ENCODE results near the gene MCF2L2.

- TF ChIP-seq ISL1 (CRISPR knock-in tag; IDR thresholded peaks at IDR 0.05) (no peak), SNAI2 (CRISPR knock-in tag; IDR thresholded peaks at IDR 0.05) (no peak), ESRRG (CRISPR knock-in tag; IDR thresholded peaks at IDR 0.05) (no peak)
- TF ChIP-seq, protein P1, sequence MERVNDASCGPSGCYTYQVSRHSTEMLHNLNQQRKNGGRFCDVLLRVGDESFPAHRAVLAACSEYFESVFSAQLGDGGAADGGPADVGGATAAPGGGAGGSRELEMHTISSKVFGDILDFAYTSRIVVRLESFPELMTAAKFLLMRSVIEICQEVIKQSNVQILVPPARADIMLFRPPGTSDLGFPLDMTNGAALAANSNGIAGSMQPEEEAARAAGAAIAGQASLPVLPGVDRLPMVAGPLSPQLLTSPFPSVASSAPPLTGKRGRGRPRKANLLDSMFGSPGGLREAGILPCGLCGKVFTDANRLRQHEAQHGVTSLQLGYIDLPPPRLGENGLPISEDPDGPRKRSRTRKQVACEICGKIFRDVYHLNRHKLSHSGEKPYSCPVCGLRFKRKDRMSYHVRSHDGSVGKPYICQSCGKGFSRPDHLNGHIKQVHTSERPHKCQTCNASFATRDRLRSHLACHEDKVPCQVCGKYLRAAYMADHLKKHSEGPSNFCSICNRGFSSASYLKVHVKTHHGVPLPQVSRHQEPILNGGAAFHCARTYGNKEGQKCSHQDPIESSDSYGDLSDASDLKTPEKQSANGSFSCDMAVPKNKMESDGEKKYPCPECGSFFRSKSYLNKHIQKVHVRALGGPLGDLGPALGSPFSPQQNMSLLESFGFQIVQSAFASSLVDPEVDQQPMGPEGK (CRISPR knock-in tag; IDR thresholded peaks at IDR 0.05; ENCODE audit: borderline replicate concordance): no peak
Observed at GRCh38 chr3:183350164-183350563, 78.3 kb downstream of the MCF2L2 start.

Data from SK-N-SH treated with all-trans-retinoic acid at 6 μM for 48 hours (cell line).